Body of pancreas (tissue), 4 donors: ENCODE measurements around the gene PFAS.
A peak's percentile ranks its signal among the peaks of the same experiment; 100 is the strongest.

Experiments
- CTCF ChIP-seq, 7 experiments: fragments of 450-650 bp in 4 of 7; fragments of 200-600 bp in 3 of 7; sonication (generic) in 3 of 7; IDR thresholded peaks; one replicate each; pipeline ENCODE4 v1.5.1; 2016 to 2019; ENCODE audit warnings: antibody characterized with exemption in 7 of 7
- POLR2A ChIP-seq, 3 donors: fragments of 450-650 bp; IDR thresholded peaks; one replicate each; pipeline ENCODE4 v1.6.1; 2016; ENCODE audit warnings: antibody characterized with exemption in 3 of 3, mild to moderate bottlenecking in 2 of 3

- TF ChIP-seq CTCF (IDR thresholded peaks at IDR 0.05) (no peak), POLR2A (IDR thresholded peaks at IDR 0.05) (peak; percentile 23 to 79 (median 70))
Observed at GRCh38 chr17:8288336-8289102, 39.4 kb downstream of the PFAS start, which contains the start of gene RANGRF.
